ENCODE data around the gene HYPK. TPM values are rescaled to one million over a fixed set of nuclear protein-coding genes. Genes with fewer than 3 reads are reported as not detected.

HYPK gene
- total and polyA plus RNA-seq, 2 of the 8 experiments (the other 6 are each of a cell fraction or from before 2014, with no cell fraction given), result 5.4 to 17.6 TPM

DNA sequence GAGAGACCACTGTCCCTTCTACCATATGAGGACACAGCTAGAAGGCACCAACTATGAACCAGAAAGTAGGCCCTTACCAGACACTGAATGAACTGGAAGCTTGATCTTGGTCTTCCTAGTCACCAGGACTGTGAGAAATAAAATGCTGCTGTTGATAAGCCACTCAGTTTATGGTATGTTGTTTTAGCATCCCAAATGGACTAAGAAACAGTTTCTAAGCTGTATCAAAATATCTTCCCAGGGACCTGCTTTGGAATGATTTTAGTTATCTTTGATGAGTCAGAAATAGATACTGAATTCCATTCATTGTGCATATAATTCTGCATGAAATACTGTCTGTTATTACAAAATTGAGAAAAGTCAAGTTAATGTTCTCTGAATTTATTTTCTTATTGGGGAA, 45.0 kb downstream of the HYPK start:
- Histone ChIP-seq H3K4me3 (ENCODE audit: extremely low read depth in 1 of 4, insufficient read depth in 2 of 4, low read depth in 3 of 4, low read length in 4 of 4) (no peak overlapping the region), H2BK120ac (replicated peaks; ENCODE audit: low read depth, low read length) (no peak overlapping the region), H3K23ac (ENCODE audit: insufficient read length) (no peak overlapping the region), H3K79me2 (ENCODE audit: control insufficient read depth in 1 of 2, insufficient read depth in 2 of 2, low read length in 2 of 2) (no peaks in the 10 kb centered on the region), H4K8ac (ENCODE audit: extremely low read depth, insufficient read depth, low read length) (no peak overlapping the region), H3K79me1 (ENCODE audit: low read depth, low read length) (no peaks in the 10 kb centered on the region), H3K14ac (ENCODE audit: insufficient read length) (no peak overlapping the region), H4K91ac (replicated peaks; ENCODE audit: insufficient read length, low read length) (no peak overlapping the region), H3K27ac (ENCODE audit: low read depth, low read length) (no peak overlapping the region), H3K23me2 (ENCODE audit: low read depth, low read length) (no peaks in the 10 kb centered on the region), H3K9ac (replicated peaks in 1 of 4; ENCODE audit: extremely low read depth in 1 of 4, low read depth in 3 of 4, low read length in 3 of 4) (no peak overlapping the region), H3K4me2 (ENCODE audit: insufficient read depth in 1 of 2, low read depth in 2 of 2, low read length in 2 of 2) (no peak overlapping the region), H2BK20ac (ENCODE audit: low read length) (no peak overlapping the region), H3K18ac (ENCODE audit: extremely low read depth, low read length) (no peak overlapping the region), H3K4me1 (replicated peaks in 1 of 4; ENCODE audit: control insufficient read depth in 3 of 4, insufficient read depth in 4 of 4, low read length in 3 of 4) (no peaks in the 10 kb centered on the region), H3K27me3 (replicated peaks in 1 of 4; ENCODE audit: control insufficient read depth in 3 of 4, extremely low read depth in 1 of 4, insufficient read depth in 3 of 4, low read length in 3 of 4) (no peaks in the 10 kb centered on the region), H4K20me1 (replicated peaks in 1 of 2; ENCODE audit: control insufficient read depth in 1 of 2, insufficient read depth in 2 of 2, low read length in 2 of 2) (peaks cover 0 to 3% of the 10 kb centered on the region in 2 experiments), H2BK5ac (ENCODE audit: low read depth, low read length) (no peak overlapping the region), H2AK5ac (ENCODE audit: low read depth, low read length) (no peak overlapping the region), H3K36me3 (ENCODE audit: control insufficient read depth in 2 of 4, insufficient read depth in 4 of 4, low read length in 3 of 4) (peaks cover 0 to 26% (median 4%) of the 10 kb centered on the region in 4 experiments; a peak in 4 of 8 replicates), H4K5ac (ENCODE audit: insufficient read length, low read depth, low read length) (no peak overlapping the region), H3K9me3 (ENCODE audit: insufficient read depth in 2 of 2, low read depth in 1 of 2, low read length in 1 of 2) (no peaks in the 10 kb centered on the region), H2BK15ac (ENCODE audit: low read length) (no peak overlapping the region), H3K56ac (replicated peaks; ENCODE audit: insufficient read length, low read depth, low read length) (no peak overlapping the region), H2BK12ac (ENCODE audit: low read depth, low read length) (no peak overlapping the region), H3K4ac (replicated peaks; ENCODE audit: insufficient read length, low read depth, low read length) (no peak overlapping the region), H2AFZ (ENCODE audit: low read length) (no peak overlapping the region)
- FAIRE-seq, result no peak
- no peak for DNase-seq (ENCODE audit: low read depth in 1 of 2, low spot score in 2 of 2)
- ChIA-PET POLR2A (ENCODE audit: partially characterized antibody) (no interaction called here), CTCF (ENCODE audit: partially characterized antibody) (no interaction called here)
- TF ChIP-seq SP1 (IDR thresholded peaks at IDR 0.05; ENCODE audit: low read depth, low read length), result no peak
- TF ChIP-seq SIRT6 (IDR thresholded peaks at IDR 0.05; ENCODE audit: low read length), result no peak
- TF ChIP-seq RBBP5 (IDR thresholded peaks at IDR 0.05; ENCODE audit: borderline replicate concordance, low read depth, low read length), result no peak
- no peak for TF ChIP-seq KDM4A (IDR thresholded peaks at IDR 0.05; ENCODE audit: low read depth, low read length, severe bottlenecking)
- no peak for TF ChIP-seq TBP (IDR thresholded peaks at IDR 0.05; ENCODE audit: low read depth, low read length)
- no peak for TF ChIP-seq SAP30 (IDR thresholded peaks at IDR 0.05; ENCODE audit: insufficient read depth, insufficient replicate concordance, low read length)
- no peak for TF ChIP-seq CHD2 (IDR thresholded peaks at IDR 0.05; ENCODE audit: low read length)
- TF ChIP-seq HDAC2 (IDR thresholded peaks at IDR 0.05; ENCODE audit: borderline replicate concordance in 1 of 2, low read depth in 2 of 2, low read length in 2 of 2), result no peak
